MM.1S (cell line): ENCODE data around the gene BTBD6.
A peak's percentile ranks its signal among the peaks of the same experiment; 100 is the strongest.

Experiments
- DNase-seq: peaks from one replicate; pipeline ENCODE4 v3.0.0-alpha.2; 2015
- H2AFZ ChIP-seq: fragments of 300-600 bp; sonication (generic); 2 replicates; pipeline ENCODE4 v1.6.0; 2016; ENCODE audit warnings: antibody characterized with exemption, low read length
- H3F3A ChIP-seq: fragments of 300-600 bp; sonication (generic); 2 replicates; pipeline ENCODE4 v1.6.1; 2016; ENCODE audit warnings: mild to moderate bottlenecking, antibody characterized with exemption, low read length, moderate library complexity, mixed read lengths; ENCODE audit not compliant: insufficient read depth
- H3K27ac ChIP-seq: fragments of 300-600 bp; sonication (generic); 2 replicates; pipeline ENCODE4 v1.5.1; 2016; ENCODE audit warnings: mild to moderate bottlenecking, low read length
- H3K27me3 ChIP-seq: fragments of 300-600 bp; sonication (generic); replicated peaks from 2 replicates; pipeline ENCODE4 v1.6.0; 2016; ENCODE audit warnings: low read length; ENCODE audit not compliant: insufficient read depth
- H3K36me3 ChIP-seq: fragments of 300-600 bp; sonication (generic); replicated peaks from 2 replicates; pipeline ENCODE4 v1.6.1; 2016; ENCODE audit warnings: mild to moderate bottlenecking, low read length, mixed read lengths; ENCODE audit not compliant: insufficient read depth
- H3K4me1 ChIP-seq: fragments of 300-600 bp; sonication (generic); 2 replicates; pipeline ENCODE4 v1.6.1; 2016; ENCODE audit warnings: low read length, mixed read lengths
- H3K4me2 ChIP-seq: fragments of 300-600 bp; sonication (generic); 2 replicates; pipeline ENCODE4 v1.6.0; 2016; ENCODE audit warnings: low read depth, low read length
- H3K4me3 ChIP-seq: fragments of 300-600 bp; sonication (generic); 2 replicates; pipeline ENCODE4 v1.5.1; 2016; ENCODE audit warnings: low read length, mixed read lengths
- H3K79me2 ChIP-seq: fragments of 300-600 bp; sonication (generic); 2 replicates; pipeline ENCODE4 v1.6.1; 2016; ENCODE audit warnings: mixed run types, low read length, mixed read lengths
- H3K9ac ChIP-seq: fragments of 300-600 bp; sonication (generic); 2 replicates; pipeline ENCODE4 v1.6.1; 2016; ENCODE audit warnings: low read length, mixed read lengths
- H3K9me2 ChIP-seq: fragments of 300-600 bp; sonication (generic); replicated peaks from 2 replicates; pipeline ENCODE4 v1.6.1; 2016; ENCODE audit warnings: mild to moderate bottlenecking, low read length, mixed read lengths; ENCODE audit not compliant: insufficient read depth
- H3K9me3 ChIP-seq: fragments of 300-600 bp; sonication (generic); replicated peaks from 2 replicates; pipeline ENCODE4 v1.6.1; 2016; ENCODE audit warnings: mild to moderate bottlenecking, low read length, mixed read lengths; ENCODE audit not compliant: insufficient read depth
- H4K20me1 ChIP-seq: fragments of 300-600 bp; sonication (generic); 2 replicates; pipeline ENCODE4 v1.6.1; 2016; ENCODE audit warnings: mild to moderate bottlenecking, low read length, moderate library complexity, mixed read lengths; ENCODE audit not compliant: insufficient read depth
- CTCF ChIP-seq: fragments of 300-600 bp; sonication (generic); IDR thresholded peaks from 2 replicates; pipeline ENCODE4 v1.5.1; 2016; ENCODE audit warnings: antibody characterized with exemption, low read length, mixed read lengths
- EZH2 ChIP-seq: fragments of 300-600 bp; sonication (generic); optimal IDR thresholded peaks from 2 replicates; pipeline ENCODE3; 2017; ENCODE audit warnings: low read depth, mild to moderate bottlenecking, antibody characterized with exemption, low read length, mixed read lengths
- EZH2phosphoT487 ChIP-seq: fragments of 300-600 bp; sonication (generic); IDR thresholded peaks from 2 replicates; pipeline ENCODE4 v1.6.1; 2018; ENCODE audit warnings: antibody characterized with exemption, low read length

The BTBD6 gene

GRCh38 chr14:105248368-105249181, at the start of gene BTBD6:
Gene BTBD6, plus strand, starts transcription at chr14:105248533. Its CDS starts 179 bp downstream, at chr14:105248712.
- no peak for TF ChIP-seq CTCF
- no peak for TF ChIP-seq EZH2phosphoT487
- TF ChIP-seq EZH2, result no peak
- Histone ChIP-seq H3K79me2 (no peaks in the 10 kb centered on the region), H3K9me3 (no peaks in the 10 kb centered on the region), H3K27ac (no peak within 1 kb of the TSS), H3K4me1 (no peaks in the 10 kb centered on the region), H3K4me2 (peak within 1 kb of the TSS; percentile 68), H3K4me3 (peak within 1 kb of the TSS; percentile 44; the same call in 1 of the 2 replicates), H3K27me3 (no peaks in the 10 kb centered on the region), H3K9ac (no peak within 1 kb of the TSS), H3K9me2 (no peaks in the 10 kb centered on the region), H2AFZ (no peak within 1 kb of the TSS), H3F3A (no peaks in the 10 kb centered on the region), H3K36me3 (no peaks in the 10 kb centered on the region), H4K20me1 (no peaks in the 10 kb centered on the region)
- DNase-seq, result peak; percentile 79

- H4K20me1 ChIP-seq, result no peaks in the 10 kb centered on the region
- no peaks in the 10 kb centered on the region for H3K4me1 ChIP-seq
- no peaks in the 10 kb centered on the region for H3K9me2 ChIP-seq
- H3F3A ChIP-seq, result no peaks in the 10 kb centered on the region
- DNase-seq, result no peak
- no peak overlapping the region for H3K9ac ChIP-seq
- no peak overlapping the region for H3K27ac ChIP-seq
- H3K9me3 ChIP-seq, result no peaks in the 10 kb centered on the region
- no peak overlapping the region for H3K4me3 ChIP-seq
- peaks cover 63% of the 10 kb centered on the region for H3K27me3 ChIP-seq
- no peak overlapping the region for H3K4me2 ChIP-seq
- no peak overlapping the region for H2AFZ ChIP-seq
- no peaks in the 10 kb centered on the region for H3K36me3 ChIP-seq
- TF ChIP-seq EZH2phosphoT487 (no peak), CTCF (no peak), EZH2 (no peak)
- H3K79me2 ChIP-seq, result no peaks in the 10 kb centered on the region
These were observed 49.7 kb upstream of the BTBD6 start for GRCh38 chr14:105198588-105198987.

- no peak for DNase-seq
- no peaks in the 10 kb centered on the region for H3K4me1 ChIP-seq
- H4K20me1 ChIP-seq, result no peaks in the 10 kb centered on the region
- H3K27me3 ChIP-seq, result peaks cover 58% of the 10 kb centered on the region
- H2AFZ ChIP-seq, result no peak overlapping the region
- H3K27ac ChIP-seq, result no peak overlapping the region
- no peaks in the 10 kb centered on the region for H3K79me2 ChIP-seq
- H3K4me3 ChIP-seq, result no peak overlapping the region
- TF ChIP-seq EZH2 (no peak), EZH2phosphoT487 (no peak), CTCF (no peak)
- no peaks in the 10 kb centered on the region for H3K36me3 ChIP-seq
- no peaks in the 10 kb centered on the region for H3K9me2 ChIP-seq
- H3K9me3 ChIP-seq, result no peaks in the 10 kb centered on the region
- H3F3A ChIP-seq, result no peaks in the 10 kb centered on the region
- H3K4me2 ChIP-seq, result no peak overlapping the region
- no peak overlapping the region for H3K9ac ChIP-seq
These were observed 49.2 kb upstream of the BTBD6 start for GRCh38 chr14:105199093-105199492.
